ENCODE results near the gene ZNF207.
"Not testable (repeated sequence)": the region's sequence is repeated elsewhere in the genome, so short reads cannot be mapped to it uniquely, and the experiment has no call there.

Gene ZNF207

GRCh38 chr17:32393904-32394303, 43.9 kb downstream of the ZNF207 start:
- no peaks in the 10 kb centered on the region for H3K36me3 ChIP-seq (ENCODE audit: low read length)
- H2AFZ ChIP-seq (ENCODE audit: low read depth, low read length, severe bottlenecking) = no peak overlapping the region
- TF ChIP-seq EZH2phosphoT487 (conservative IDR thresholded peaks at IDR 0.05; ENCODE audit: low read length) (no peak), CTCF (IDR thresholded peaks at IDR 0.05; ENCODE audit: insufficient read depth, low read length, poor library complexity, severe bottlenecking) (no peak)

DNA sequence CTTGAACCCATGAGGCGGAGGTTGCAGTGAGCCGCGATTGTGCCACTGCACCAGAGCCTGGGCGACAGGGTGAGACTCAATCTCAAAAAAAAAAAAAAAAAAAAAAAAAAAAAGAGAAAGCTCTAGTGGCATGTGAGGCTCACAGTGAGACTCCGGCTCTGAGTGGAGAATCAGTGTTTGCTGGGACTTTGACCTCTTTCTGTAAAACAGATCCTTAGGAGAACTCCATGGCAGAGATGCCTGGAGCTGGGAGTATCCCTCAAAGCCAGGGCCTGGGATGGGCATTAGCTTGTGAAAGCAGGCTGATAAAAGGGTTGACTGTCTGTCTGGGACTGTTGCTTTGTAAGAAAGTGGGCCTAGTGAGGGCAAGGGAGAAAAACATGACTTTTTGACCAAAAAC, 46.4 kb downstream of the ZNF207 start:
- TF ChIP-seq CTCF (IDR thresholded peaks at IDR 0.05; ENCODE audit: insufficient read depth, low read length, poor library complexity, severe bottlenecking) = no peak
- no peak for TF ChIP-seq EZH2phosphoT487 (conservative IDR thresholded peaks at IDR 0.05; ENCODE audit: low read length)
- Histone ChIP-seq H3K9me2 (replicated peaks; ENCODE audit: insufficient read depth, low read length) (no peaks in the 10 kb centered on the region), H3K79me2 (ENCODE audit: insufficient read depth, low read length) (no peaks in the 10 kb centered on the region), H3K9me3 (ENCODE audit: insufficient read depth, low read length) (no peaks in the 10 kb centered on the region), H3K36me3 (ENCODE audit: low read length) (no peaks in the 10 kb centered on the region), H3K27me3 (ENCODE audit: low read length) (no peaks in the 10 kb centered on the region), H3K4me3 (ENCODE audit: insufficient read depth, low read length, poor library complexity, severe bottlenecking) (no peak overlapping the region), H3K4me2 (ENCODE audit: low read depth, low read length, poor library complexity, severe bottlenecking) (no peak overlapping the region), H3K27ac (ENCODE audit: low read depth, low read length) (no peak overlapping the region), H3K9ac (ENCODE audit: low read length) (no peak overlapping the region), H4K20me1 (ENCODE audit: low read depth, low read length) (no peaks in the 10 kb centered on the region), H2AFZ (ENCODE audit: low read depth, low read length, severe bottlenecking) (no peak overlapping the region), H3F3A (ENCODE audit: insufficient read depth) (peaks cover 12% of the 10 kb centered on the region)

More at GRCh38 chr17:32393904-32394303, 43.9 kb downstream of the ZNF207 start:
- no peaks in the 10 kb centered on the region for H4K20me1 ChIP-seq (ENCODE audit: low read depth, low read length)
- H3K27me3 ChIP-seq (ENCODE audit: low read length) = no peaks in the 10 kb centered on the region
- no peaks in the 10 kb centered on the region for H3K9me3 ChIP-seq (ENCODE audit: insufficient read depth, low read length)
- H3K4me2 ChIP-seq (ENCODE audit: low read depth, low read length, poor library complexity, severe bottlenecking) = no peak overlapping the region
- no peak overlapping the region for H3K9ac ChIP-seq (ENCODE audit: low read length)
- H3K9me2 ChIP-seq (replicated peaks; ENCODE audit: insufficient read depth, low read length) = no peaks in the 10 kb centered on the region
- H3K79me2 ChIP-seq (ENCODE audit: insufficient read depth, low read length) = no peaks in the 10 kb centered on the region
- no peak overlapping the region for H3K27ac ChIP-seq (ENCODE audit: low read depth, low read length)
- H3F3A ChIP-seq (ENCODE audit: insufficient read depth) = peaks cover 17% of the 10 kb centered on the region
- no peak overlapping the region for H3K4me3 ChIP-seq (ENCODE audit: insufficient read depth, low read length, poor library complexity, severe bottlenecking)

DNA sequence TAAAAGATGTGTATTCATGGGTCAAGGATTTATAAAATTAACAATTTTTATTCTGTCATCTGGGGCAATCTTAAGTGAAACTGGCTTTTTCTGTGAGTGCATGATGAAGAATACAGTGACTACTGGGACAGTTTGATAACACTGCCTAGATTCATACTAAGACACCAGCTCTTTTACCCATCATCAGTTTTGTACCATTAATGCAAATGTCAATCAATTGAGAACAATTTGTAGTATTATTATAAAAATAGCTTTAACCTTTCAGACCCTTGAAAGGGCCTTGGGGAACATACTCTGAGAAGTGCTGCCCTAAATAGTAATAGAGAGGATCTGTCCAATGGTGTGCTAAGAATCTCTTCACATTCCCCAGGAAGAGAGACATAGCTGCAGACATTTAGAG, 49.0 kb downstream of the ZNF207 start:
- no peaks in the 10 kb centered on the region for H3K9me3 ChIP-seq (ENCODE audit: insufficient read depth, low read length)
- no peak overlapping the region for H2AFZ ChIP-seq (ENCODE audit: low read depth, low read length, severe bottlenecking)
- no peak overlapping the region for H3K9ac ChIP-seq (ENCODE audit: low read length)
- no peak overlapping the region for H3K27ac ChIP-seq (ENCODE audit: low read depth, low read length)
- H3K27me3 ChIP-seq (ENCODE audit: low read length) = no peaks in the 10 kb centered on the region
- H3F3A ChIP-seq (ENCODE audit: insufficient read depth) = peaks cover 9% of the 10 kb centered on the region
- TF ChIP-seq EZH2phosphoT487 (conservative IDR thresholded peaks at IDR 0.05; ENCODE audit: low read length) (no peak), CTCF (IDR thresholded peaks at IDR 0.05; ENCODE audit: insufficient read depth, low read length, poor library complexity, severe bottlenecking) (no peak)
- H3K4me2 ChIP-seq (ENCODE audit: low read depth, low read length, poor library complexity, severe bottlenecking) = no peak overlapping the region
- no peaks in the 10 kb centered on the region for H4K20me1 ChIP-seq (ENCODE audit: low read depth, low read length)
- H3K9me2 ChIP-seq (replicated peaks; ENCODE audit: insufficient read depth, low read length) = no peaks in the 10 kb centered on the region
- H3K36me3 ChIP-seq (ENCODE audit: low read length) = no peaks in the 10 kb centered on the region
- H3K79me2 ChIP-seq (ENCODE audit: insufficient read depth, low read length) = no peaks in the 10 kb centered on the region
- H3K4me3 ChIP-seq (ENCODE audit: insufficient read depth, low read length, poor library complexity, severe bottlenecking) = no peak overlapping the region

DNA sequence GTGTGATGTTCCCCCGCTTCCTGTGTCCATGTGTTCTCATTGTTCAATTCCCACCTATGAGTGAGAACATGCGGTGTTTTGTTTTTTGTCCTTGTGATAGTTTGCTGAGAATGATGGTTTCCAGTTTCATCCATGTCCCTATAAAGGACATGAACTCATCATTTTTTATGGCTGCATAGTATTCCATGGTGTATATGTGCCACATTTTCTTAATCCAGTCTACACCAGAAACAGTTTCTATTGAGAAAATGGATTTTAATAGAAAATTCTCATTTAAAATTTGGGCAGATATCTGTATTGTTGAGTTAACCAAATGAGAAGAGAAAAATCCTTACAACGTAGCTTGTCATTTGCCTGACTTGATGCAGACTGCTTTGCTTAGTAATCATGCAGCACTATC, 60.1 kb downstream of the ZNF207 start:
- H3K4me3 ChIP-seq (ENCODE audit: insufficient read depth, low read length, poor library complexity, severe bottlenecking); H3K9me2 ChIP-seq (replicated peaks; ENCODE audit: insufficient read depth, low read length); H3K9me3 ChIP-seq (ENCODE audit: insufficient read depth, low read length); H3K9ac ChIP-seq (ENCODE audit: low read length); H4K20me1 ChIP-seq (ENCODE audit: low read depth, low read length); H3K36me3 ChIP-seq (ENCODE audit: low read length); H3K79me2 ChIP-seq (ENCODE audit: insufficient read depth, low read length); H3K4me2 ChIP-seq (ENCODE audit: low read depth, low read length, poor library complexity, severe bottlenecking); H3K27me3 ChIP-seq (ENCODE audit: low read length); H3K27ac ChIP-seq (ENCODE audit: low read depth, low read length); H2AFZ ChIP-seq (ENCODE audit: low read depth, low read length, severe bottlenecking); H3F3A ChIP-seq (ENCODE audit: insufficient read depth): not testable (repeated sequence)

All from SU-DHL-6 (cell line).